ENCODE data around the gene FOXI1. TPM values are rescaled to one million over a fixed set of nuclear protein-coding genes. Genes with fewer than 3 reads are reported as not detected.
A peak's percentile ranks its signal among the peaks of the same experiment; 100 is the strongest.

The FOXI1 gene
- polyA plus RNA-seq (2012; ENCODE audit: missing spikeins) = not detected

DNA sequence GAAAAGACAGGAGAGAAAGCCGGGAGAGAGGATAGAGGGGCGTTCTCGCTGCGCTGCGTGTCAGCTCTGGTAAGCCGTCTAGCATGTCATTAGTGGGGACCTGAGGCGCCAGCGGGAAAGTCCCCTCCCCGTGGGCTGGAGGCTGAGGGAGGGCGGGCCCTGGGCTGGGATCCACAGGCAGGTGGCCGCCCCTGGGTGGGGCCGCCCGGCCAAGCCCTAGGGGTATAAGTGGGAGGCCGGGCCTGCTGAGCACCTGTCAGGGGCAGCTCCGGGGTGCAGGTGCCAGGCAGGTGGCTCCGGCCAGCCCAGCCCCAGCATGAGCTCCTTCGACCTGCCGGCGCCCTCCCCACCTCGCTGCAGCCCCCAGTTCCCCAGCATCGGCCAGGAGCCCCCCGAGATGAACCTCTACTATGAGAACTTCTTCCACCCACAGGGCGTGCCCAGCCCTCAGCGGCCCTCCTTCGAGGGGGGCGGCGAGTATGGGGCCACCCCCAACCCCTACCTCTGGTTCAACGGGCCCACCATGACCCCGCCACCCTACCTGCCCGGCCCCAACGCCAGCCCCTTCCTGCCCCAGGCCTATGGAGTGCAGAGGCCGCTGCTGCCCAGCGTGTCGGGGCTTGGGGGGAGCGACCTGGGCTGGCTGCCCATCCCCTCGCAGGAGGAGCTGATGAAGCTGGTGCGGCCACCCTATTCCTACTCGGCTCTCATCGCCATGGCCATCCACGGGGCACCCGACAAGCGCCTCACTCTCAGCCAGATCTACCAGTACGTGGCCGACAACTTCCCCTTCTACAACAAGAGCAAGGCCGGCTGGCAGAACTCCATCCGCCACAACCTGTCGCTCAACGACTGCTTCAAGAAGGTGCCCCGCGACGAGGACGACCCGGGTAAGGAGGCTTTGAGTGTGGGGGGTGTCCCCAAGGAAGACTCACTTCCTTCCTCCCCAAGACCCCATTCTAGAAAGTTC, at the start of gene FOXI1:
FOXI1 (plus strand) TSS at position 256 of the 970 bp plus-strand sequence; CDS start at position 317, 61 bp downstream.
- DNase-seq (ENCODE audit: insufficient read length) = no peak
- FAIRE-seq = no peak
- TF ChIP-seq TAF1 (IDR thresholded peaks at IDR 0.05; ENCODE audit: borderline replicate concordance, low read depth, low read length) = no peak
- TF ChIP-seq POLR2A (IDR thresholded peaks at IDR 0.05; ENCODE audit: low read depth, low read length) = no peak
- no peak for TF ChIP-seq POLR2AphosphoS5 (IDR thresholded peaks at IDR 0.05; ENCODE audit: low read depth, low read length)

DNA sequence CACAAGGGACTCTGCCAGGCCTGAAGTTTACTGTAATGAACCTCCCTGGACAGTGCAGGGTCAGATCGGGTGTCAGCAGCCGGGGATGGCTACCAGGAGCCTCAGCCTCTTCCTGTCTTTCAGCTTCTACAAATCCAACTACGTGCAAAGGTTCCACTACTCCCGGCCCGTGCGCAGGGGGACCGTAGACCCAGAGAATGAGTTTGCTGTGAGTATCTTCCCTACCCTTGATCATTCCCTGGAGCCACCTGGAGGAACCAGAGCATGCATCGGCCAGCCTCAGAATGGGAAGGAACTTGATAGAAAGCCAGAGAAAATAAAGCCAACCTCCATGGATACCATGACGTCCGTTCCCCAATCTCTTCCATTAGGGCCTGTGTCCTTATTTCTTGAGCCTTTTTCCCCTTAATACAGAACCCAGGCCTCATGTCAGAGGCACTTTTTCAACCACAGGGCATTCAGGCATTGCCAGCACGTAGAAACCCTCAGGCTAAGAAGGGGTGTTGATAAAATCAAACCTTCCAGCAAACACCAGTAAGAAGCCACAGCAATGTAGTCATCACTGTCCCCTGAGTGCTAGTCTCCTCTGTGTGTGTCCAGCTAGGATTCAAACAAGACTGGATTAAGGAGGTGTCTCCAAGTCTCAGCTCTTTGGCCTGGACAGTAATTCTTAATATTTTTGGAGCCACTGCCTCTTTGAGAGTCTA, 49.0 kb upstream of the FOXI1 start:
- TF ChIP-seq TAF1 (IDR thresholded peaks at IDR 0.05; ENCODE audit: borderline replicate concordance, low read depth, low read length) (no peak), POLR2AphosphoS5 (IDR thresholded peaks at IDR 0.05; ENCODE audit: low read depth, low read length) (no peak), POLR2A (IDR thresholded peaks at IDR 0.05; ENCODE audit: low read depth, low read length) (no peak)
- FAIRE-seq = no peak

DNA sequence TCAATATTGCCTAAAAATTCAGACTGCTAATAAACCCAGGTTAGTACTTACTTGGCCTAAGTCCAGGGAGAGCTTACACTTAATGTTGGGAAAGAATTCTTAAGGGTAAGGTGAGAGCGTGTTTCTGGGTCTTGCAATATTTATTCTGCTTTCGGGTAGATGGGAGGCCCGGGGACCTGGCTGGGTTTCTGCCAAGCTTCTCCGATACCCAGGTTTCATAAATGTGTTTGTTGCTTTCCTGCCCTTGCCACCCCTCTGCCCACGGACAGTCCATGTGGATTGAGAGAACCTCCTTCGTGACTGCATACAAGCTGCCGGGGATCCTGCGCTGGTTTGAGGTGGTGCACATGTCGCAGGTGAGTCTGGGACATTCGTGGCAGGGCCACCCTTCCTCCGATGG, 48.4 kb upstream of the FOXI1 start:
- no peak for FAIRE-seq
- TF ChIP-seq POLR2AphosphoS5 (IDR thresholded peaks at IDR 0.05; ENCODE audit: low read depth, low read length) = no peak
- no peak for TF ChIP-seq POLR2A (IDR thresholded peaks at IDR 0.05; ENCODE audit: low read depth, low read length)
- no peak for TF ChIP-seq TAF1 (IDR thresholded peaks at IDR 0.05; ENCODE audit: borderline replicate concordance, low read depth, low read length)
- no peak for DNase-seq (ENCODE audit: insufficient read length)

More for the DNA sequence above, 49.0 kb upstream of the FOXI1 start:
- no peak for DNase-seq (ENCODE audit: insufficient read length)

DNA sequence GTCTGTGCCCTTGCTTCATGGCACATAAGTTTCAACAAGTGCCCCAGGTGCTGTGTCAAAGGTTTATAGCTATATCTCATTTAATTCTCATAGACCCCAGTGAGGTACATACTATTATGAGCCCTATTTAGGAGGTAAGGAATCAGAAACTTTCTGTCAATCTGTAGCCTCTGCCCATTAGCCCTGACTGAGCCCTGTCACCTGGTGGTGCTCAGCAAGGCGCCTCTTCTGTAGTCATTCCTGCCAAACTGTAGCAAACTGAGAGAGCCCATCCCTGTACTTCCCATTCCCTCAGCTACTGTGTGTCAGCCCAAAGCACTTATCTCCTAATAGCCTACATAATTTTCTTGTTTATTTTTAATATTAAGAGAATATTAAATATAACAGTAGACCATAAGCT, 46.5 kb upstream of the FOXI1 start:
- DNase-seq (ENCODE audit: insufficient read length) = no peak
- FAIRE-seq = no peak
- TF ChIP-seq POLR2AphosphoS5 (IDR thresholded peaks at IDR 0.05; ENCODE audit: low read depth, low read length) = no peak
- TF ChIP-seq POLR2A (IDR thresholded peaks at IDR 0.05; ENCODE audit: low read depth, low read length) = no peak
- no peak for TF ChIP-seq TAF1 (IDR thresholded peaks at IDR 0.05; ENCODE audit: borderline replicate concordance, low read depth, low read length)

DNA sequence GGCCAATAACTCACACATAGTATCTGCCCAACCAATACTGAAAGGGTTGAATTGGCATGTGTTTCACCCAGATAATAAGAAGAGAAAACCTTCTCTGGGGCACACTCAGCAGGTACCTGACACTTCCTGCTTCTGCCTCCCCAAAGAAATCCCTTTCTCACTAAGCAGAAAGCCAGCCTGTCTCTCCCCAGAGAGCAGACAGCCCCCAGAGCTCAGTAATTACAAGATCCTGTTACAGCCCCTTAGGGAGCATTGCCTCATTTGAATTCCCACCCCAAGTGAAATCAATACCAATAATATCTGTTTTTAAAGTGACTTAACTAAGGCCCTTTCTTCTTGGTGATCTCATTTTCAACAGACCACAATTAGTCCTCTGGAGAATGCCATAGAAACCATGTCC, 38.5 kb upstream of the FOXI1 start:
- no peak for TF ChIP-seq POLR2AphosphoS5 (IDR thresholded peaks at IDR 0.05; ENCODE audit: low read depth, low read length)
- no peak for TF ChIP-seq TAF1 (IDR thresholded peaks at IDR 0.05; ENCODE audit: borderline replicate concordance, low read depth, low read length)
- no peak for TF ChIP-seq POLR2A (IDR thresholded peaks at IDR 0.05; ENCODE audit: low read depth, low read length)
- FAIRE-seq (peak; percentile 57), DNase-seq (ENCODE audit: insufficient read length) (no peak)

DNA sequence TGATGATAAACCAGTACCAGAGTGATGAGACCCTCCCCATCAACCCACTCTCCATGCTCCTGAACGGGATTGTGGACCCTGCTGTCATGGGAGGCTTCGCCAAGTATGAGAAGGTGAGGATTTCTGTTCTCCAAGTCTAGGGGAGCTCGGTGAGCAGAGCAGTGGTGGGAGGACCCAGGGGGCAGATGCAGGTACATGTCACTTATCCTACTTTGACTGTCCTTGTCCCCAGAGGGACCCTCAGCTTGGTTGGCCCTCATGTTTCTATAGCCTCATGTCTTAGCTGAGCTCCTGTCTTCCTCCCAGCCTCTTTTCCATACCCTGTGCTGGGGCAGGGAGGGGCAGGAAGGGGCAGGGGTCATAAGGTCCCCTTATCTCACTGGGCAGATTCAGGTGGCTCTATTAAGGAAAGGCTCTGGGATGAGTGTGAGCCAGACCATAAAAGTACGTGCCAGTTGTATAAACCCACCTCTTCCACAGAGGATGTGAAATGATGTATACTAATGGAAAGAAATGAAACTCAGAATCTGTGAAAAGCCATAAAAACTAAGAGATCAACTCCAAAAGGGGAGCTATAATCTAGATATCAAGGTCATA, 38.0 kb upstream of the FOXI1 start:
- no peak for FAIRE-seq
- no peak for TF ChIP-seq POLR2AphosphoS5 (IDR thresholded peaks at IDR 0.05; ENCODE audit: low read depth, low read length)
- DNase-seq (ENCODE audit: insufficient read length) = no peak

DNA sequence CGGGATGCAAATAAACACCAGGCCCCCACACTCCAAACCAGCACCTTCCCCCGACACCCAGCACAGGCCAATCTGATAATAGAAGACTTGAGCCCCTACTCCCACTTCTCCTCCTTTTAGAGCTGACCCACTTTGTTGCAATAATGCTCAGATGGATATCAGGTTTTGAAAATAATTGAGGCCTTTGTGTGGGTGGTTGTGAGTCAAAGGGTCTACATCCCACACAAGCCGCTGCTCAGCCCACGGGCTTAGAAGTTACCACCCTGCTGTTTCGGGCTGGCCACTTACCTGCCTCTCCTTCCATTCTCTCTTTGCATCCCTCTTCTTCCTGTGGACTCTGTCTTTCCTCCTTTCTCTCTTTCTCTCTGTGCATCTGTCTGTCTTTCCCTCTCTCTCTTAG, 36.2 kb upstream of the FOXI1 start:
- TF ChIP-seq TAF1 (IDR thresholded peaks at IDR 0.05; ENCODE audit: borderline replicate concordance, low read depth, low read length) (no peak), POLR2A (IDR thresholded peaks at IDR 0.05; ENCODE audit: low read depth, low read length) (no peak), POLR2AphosphoS5 (IDR thresholded peaks at IDR 0.05; ENCODE audit: low read depth, low read length) (no peak)
- DNase-seq (ENCODE audit: insufficient read length) (no peak), FAIRE-seq (no peak)

DNA sequence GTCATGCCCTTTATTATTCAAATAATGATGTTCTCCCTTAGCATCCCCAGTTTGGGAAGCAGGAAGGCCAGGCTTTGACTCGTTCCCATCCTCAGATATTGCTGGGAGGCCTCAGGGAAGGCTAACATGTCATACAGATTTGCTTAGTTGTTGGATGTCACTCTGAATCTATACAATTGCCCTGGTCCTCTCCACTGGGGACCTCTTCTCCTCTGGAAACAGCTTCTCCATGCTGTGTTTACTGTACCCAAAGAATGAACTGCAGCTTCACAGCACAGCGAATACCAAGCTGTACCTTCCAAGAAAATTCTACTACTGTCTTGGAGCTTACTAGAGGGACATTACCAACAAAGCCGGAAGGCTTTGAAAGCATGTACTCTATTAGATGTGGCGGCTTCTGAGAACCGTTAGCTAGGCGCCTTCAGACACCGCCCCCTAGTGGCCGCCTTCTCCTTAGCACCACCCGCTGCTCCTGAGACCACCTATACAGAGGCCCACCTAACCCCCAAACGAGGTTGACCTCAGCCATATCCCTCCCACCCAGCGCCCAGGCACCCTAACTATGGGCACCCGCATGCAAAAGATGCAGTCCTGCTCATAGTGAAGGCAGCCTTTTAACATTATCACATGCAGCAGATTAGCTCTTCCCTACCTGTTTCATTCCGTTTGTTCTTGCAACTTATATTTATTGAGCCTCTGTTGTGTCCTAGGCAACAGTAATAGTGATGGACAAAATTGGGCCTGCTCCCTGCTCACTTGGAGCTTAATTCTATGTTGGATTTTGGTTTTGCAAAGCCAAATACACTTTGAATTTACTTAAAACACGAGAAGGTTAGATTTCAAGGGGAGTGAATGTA, 34.9 kb upstream of the FOXI1 start:
- FAIRE-seq (peak; percentile 9), DNase-seq (ENCODE audit: insufficient read length) (no peak)
- no peak for TF ChIP-seq POLR2AphosphoS5 (IDR thresholded peaks at IDR 0.05; ENCODE audit: low read depth, low read length)
- TF ChIP-seq TAF1 (IDR thresholded peaks at IDR 0.05; ENCODE audit: borderline replicate concordance, low read depth, low read length) = no peak
- no peak for TF ChIP-seq POLR2A (IDR thresholded peaks at IDR 0.05; ENCODE audit: low read depth, low read length)

DNA sequence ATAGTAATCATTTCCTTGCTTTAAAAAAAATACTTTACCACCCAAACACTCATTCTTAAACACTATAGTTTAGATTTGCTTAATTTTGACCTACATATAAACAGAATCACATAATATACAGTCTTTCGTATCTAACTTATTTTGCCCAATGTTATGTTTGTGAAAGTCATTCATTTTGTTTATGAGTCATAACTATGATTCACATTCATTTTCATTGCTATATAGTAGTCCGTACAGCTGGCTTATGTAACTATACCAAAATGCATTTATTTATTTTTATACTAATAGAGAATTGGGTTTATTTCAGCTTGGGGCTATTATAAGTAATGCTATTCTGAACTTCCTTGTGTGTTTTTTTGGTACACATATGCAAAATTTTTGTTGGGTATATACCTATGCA, 33.9 kb upstream of the FOXI1 start:
- FAIRE-seq (no peak), DNase-seq (ENCODE audit: insufficient read length) (no peak)
- no peak for TF ChIP-seq TAF1 (IDR thresholded peaks at IDR 0.05; ENCODE audit: borderline replicate concordance, low read depth, low read length)
- no peak for TF ChIP-seq POLR2AphosphoS5 (IDR thresholded peaks at IDR 0.05; ENCODE audit: low read depth, low read length)
- TF ChIP-seq POLR2A (IDR thresholded peaks at IDR 0.05; ENCODE audit: low read depth, low read length) = no peak

DNA sequence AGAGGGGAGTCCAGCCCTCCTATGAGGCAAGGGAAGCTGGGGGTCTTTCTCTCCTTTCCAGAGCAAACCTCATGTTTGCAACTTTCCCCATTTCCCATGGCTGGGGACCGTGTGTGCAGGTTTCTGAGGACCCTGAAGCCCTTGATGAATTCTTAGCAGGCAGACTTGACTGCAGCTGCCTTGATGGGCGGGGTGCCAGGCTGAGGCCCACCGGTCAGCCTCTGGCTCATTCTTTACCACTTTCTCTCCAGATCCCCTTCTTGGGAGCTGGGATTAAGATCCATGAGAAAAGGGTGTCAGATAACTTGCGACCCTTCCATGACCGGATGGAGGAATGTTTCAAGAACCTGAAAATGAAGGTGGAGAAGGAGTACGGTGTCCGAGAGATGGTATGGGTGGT, 30.0 kb upstream of the FOXI1 start:
- no peak for TF ChIP-seq POLR2A (IDR thresholded peaks at IDR 0.05; ENCODE audit: low read depth, low read length)
- no peak for TF ChIP-seq POLR2AphosphoS5 (IDR thresholded peaks at IDR 0.05; ENCODE audit: low read depth, low read length)
- TF ChIP-seq TAF1 (IDR thresholded peaks at IDR 0.05; ENCODE audit: borderline replicate concordance, low read depth, low read length) = no peak
- FAIRE-seq (no peak), DNase-seq (ENCODE audit: insufficient read length) (no peak)

DNA sequence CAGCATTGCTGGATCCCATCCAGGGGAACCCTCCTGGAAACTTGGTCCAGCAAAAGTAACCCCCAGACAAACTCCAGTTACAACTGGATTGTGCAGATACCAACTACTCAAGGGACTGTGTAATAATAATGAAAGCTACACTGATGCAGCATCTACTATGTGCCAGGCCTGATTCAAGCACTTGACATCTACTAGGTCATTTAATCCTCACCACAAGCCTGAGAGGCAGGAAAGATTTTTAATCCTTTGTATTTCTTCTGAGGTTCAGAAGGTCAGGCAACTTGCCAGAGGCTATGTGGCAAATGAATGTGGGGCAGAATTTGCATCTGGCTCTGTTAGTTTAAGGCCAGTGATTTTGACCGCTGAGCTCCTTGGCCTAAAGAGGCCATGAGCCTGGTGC, 29.5 kb upstream of the FOXI1 start:
- DNase-seq (ENCODE audit: insufficient read length) (no peak), FAIRE-seq (no peak)
- TF ChIP-seq POLR2A (IDR thresholded peaks at IDR 0.05; ENCODE audit: low read depth, low read length) (no peak), TAF1 (IDR thresholded peaks at IDR 0.05; ENCODE audit: borderline replicate concordance, low read depth, low read length) (no peak), POLR2AphosphoS5 (IDR thresholded peaks at IDR 0.05; ENCODE audit: low read depth, low read length) (no peak)

Data from GM12892 (cell line).